HG03565 (cell line): ENCODE data around the gene FYN.
"Not testable (repeated sequence)": the region's sequence is repeated elsewhere in the genome, so short reads cannot be mapped to it uniquely, and the experiment has no call there.

Experiments
- ATAC-seq: cut with Tn5 transposase; IDR thresholded peaks from one replicate; pipeline ENCODE4 v1.9.1; 2021; ENCODE audit warnings: mild to moderate bottlenecking, moderate library complexity; ENCODE audit not compliant: unreplicated experiment

FYN gene

DNA sequence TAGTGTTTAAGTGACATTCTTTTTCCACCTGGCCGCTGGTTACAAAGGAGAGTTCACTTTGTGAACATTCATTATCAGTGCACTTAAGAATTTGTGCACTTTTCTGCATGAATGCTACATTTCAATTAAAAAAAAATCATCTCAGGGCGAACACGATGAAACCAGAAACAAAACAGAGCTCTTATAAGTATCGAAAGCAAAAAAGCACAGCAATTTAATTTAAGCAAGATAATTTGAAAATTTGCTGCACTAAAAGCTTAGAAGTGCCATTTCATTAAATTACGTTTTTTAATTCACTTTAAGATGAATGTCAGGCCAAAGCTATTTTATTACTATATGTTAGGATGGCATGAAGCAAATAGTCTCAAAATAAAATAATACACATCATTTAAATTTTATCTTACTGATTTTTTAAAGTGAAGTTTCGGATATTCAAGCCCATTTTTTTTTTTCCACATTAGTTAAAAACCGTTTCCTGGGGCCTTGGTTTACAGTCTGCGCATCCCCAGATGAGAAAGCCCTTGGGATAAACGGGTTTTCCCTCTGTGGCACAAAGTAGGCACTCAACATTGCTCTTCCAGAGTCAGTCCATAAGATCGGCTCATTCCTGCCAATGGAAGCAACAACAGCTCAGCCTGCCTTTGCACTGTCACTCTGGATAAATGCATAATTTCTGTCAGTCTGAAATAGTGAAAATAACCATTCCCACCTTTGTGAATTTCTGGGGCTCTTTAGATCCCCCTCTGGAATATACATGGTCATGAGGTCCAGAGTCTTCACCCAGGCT, 80.1 kb downstream of the FYN start:
- no peak for ATAC-seq

DNA sequence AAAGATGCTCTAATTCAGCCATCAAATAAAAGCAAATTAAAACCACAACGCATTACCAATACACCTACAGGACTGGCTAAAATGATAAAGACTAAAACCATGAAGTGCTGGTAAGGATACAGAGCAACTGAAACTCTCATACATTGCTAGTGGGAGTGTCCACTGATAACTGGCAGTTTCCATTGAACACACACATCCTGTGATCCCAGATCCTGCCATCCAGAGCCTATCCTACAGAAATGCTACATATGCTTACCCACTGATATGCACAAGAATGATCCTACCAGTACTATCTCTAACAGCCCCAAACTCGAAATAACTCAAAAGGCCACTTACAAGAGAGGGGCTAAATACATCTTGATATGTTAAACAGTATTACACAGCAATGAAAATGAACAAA, 81.0 kb downstream of the FYN start:
- no peak for ATAC-seq

DNA sequence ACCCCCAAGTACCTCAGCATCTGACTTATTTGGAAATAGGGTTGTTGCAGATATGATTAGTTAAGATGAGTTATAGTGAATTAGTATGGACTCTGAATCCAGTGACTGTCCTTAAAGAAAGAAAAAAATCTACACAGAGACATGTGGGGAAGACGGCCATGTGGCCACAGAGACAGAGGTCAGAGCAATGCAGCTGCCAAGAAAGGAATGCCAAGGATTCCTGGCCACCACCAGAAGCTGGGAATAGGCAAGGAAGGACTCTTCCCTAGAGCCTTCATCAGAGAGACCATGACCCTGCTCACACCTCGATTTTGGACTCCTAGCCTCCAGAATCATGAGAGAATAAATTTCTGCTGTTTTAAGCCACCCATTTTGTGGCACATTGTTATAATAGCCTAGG, 81.8 kb downstream of the FYN start:
- no peak for ATAC-seq

DNA sequence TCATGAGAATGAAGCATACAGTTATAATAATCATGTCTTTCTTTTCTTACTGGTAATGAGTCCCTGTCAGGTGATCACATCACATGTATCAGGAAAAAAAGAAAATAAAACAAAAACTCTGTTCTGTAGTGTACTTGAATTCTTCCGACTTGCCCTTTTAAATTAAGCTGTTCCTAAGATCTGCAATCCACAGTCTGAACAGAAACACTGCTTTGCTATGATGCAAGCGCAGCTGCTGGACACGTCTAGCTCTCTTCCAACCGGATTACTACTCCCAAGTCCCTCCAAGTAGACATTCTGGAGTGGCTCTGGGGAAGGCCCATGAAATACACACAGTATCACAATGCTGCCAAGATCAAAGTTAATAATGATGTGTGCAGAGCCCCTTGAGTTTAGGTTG, 83.7 kb downstream of the FYN start:
- no peak for ATAC-seq

DNA sequence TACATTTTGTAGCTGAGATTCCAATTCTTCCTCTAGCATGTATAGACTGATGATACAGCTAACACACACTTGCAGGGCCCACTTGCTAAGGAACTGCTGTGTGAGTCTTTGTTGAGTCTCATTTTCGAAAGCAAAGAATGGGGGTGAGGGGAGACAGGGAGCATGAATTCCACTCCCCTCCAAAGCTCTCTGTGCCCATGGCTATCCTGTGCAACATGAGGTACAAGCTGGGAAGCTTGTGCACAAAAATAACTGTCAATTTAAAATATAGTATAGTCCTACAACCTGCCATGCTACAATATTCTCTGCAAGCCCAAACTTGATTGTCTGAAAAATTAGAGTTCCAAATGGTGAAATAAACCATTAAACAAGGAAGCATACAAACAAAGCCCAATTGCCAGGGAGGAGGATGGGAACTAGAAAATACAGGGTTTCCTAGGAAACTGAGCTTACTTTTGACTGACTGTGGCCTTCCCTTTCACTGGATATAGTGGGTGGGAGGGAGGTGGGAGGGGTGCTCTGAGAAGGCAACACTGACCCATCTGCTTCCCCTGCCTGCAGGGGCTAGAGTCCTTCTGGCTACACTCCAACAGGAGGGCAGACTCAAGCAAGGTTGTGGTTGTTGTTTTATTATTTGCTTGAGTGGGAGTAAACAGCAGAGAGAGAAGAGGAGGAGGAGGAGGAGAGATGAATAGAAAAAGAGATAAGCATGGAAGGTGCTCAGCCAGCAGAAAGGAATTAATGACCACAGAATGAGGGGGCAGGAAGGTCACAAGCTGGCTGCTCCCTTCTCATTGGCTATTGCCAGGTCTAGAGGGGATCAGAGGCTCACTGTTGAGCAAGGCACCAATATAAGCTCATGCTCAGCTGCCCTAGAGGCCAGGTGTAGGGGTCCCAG, 84.6 kb downstream of the FYN start:
- no peak for ATAC-seq

DNA sequence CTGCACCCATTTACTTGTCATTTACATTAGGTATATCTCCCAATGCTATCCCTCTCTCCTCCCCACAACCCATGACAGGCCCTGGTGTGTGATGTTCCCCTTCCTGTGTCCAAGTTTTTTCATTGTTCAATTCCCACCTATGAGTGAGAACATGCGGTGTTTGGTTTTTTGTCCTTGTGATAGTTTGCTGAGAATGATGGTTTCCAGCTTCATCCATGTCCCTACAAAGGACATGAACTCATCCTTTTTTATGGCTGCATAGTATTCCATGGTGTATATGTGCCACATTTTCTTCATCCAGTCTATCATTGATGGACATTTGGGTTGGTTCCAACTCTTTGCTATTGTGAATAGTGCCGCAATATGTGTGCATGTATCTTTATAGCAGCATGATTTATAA, 87.1 kb downstream of the FYN start:
- not testable (repeated sequence) for ATAC-seq

DNA sequence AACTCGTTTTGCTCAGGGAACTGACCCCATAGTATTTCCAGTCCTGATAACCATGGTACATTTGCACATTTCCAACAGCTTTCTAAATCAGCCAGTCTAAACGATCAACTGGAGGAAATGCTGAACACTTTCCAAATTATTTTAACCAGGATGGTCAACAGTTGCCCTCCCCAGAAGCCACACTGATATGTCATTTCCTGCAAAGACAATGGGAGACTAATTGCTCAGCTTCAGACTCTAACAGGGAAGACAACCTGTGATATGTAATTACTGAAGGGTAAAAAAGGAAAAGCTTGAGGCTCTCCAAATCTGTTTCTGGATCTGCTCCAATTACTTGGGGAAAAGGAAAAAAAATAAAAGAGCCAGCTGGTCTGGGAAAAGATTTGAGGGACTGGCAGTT, 88.8 kb downstream of the FYN start:
- ATAC-seq, result no peak

DNA sequence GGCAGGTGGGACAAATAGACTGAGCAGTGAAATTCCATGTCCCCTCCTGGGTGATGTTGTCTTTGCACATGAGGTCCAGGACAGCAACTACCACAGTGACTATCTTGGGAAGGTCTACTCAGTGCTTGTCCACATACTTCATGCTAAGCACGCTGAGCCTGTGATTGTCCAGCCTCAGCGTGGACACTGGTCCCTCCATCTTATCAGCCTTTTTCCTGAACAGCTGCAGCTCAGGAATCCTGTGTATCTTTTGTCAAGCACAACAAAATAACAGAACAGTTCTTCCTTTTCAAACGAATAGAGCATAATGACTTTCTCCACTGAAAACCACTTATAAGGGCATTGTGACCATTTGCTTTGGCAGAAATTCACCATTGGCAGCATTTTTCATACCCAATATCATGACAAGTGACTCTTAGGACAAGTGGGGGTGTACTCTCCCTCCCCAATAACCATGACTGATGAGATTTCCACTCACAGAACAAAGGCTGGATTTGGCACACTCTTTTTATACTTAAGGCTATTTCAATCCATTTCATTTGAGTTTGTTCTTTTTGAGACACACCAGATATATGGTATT, 90.3 kb downstream of the FYN start:
- ATAC-seq, result no peak

DNA sequence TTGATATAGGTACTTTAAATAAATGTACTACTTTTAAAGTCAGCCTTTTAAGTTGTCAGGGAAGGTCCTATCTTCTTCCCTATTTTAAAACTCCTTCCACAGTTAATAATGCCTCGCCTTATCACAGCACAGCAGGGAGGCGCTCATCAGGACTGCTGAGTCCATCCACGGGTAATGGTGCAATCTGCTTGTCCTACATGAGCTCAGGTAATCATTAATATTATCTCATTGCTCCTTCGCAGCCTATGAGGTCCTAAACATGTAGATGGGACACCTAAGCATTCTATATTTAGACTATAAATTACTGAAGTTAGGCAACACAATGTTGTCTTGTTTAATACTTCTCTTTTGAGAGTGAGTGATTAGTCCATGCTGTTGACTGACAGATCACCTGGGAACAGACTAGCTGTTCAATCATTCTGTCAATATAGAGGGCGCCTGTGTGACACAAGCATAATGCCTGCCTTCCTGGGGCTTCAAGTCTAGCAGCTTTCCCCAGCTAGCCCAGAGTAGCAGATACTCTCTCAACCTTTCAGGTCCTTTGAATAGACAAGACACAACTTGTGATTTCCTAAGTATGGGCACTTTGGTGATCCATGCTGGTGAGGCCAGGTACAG, 91.0 kb downstream of the FYN start:
- no peak for ATAC-seq

DNA sequence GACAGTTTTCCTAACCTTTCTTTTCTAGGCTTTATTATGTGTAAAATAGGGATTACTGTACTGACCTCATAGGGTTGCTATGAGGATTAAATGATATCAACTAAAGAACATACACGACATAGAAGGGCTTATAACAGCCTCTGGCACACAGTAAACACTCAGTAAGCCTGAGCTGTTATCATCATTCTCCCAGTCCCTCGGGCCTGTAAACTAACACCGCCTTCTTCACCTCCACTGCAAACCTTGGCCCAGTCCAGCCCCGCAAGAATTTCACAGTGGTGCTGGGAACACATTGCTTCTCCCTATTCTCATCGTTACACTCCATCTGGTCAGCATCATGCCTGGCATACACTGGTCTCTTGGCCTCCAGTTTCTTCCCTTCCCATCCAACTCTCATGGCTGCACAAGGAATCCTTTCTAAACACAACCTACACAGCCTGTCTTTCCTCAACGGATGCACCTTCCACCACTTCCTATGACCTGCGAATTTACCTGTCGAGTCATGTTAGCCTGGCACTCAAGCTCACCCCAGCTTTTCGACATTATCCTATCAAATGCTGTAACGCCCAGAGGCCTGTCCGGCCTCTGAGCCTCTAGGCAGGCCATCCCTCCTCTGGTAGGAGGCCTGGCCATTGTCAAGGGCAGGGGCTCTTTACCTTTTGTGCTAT, 92.1 kb downstream of the FYN start:
- no peak for ATAC-seq

DNA sequence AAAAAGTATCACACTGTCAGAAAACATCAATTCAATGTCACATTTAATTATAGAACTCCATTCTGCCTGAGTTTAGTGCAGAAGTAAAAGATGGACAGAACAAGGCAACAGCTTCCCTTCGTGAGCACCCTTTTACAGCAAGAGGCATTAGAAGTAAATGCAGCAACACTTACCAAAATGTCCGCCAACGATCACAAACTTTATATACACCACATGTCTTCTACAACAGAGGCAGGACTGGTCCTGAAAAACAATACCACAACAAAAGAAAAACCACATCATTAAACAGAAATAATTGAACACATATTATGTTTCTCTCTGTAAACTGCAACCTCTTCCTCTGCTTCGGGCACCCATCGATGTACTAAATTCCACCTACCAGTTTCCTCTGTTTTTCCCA, 92.9 kb downstream of the FYN start:
- ATAC-seq, result no peak

DNA sequence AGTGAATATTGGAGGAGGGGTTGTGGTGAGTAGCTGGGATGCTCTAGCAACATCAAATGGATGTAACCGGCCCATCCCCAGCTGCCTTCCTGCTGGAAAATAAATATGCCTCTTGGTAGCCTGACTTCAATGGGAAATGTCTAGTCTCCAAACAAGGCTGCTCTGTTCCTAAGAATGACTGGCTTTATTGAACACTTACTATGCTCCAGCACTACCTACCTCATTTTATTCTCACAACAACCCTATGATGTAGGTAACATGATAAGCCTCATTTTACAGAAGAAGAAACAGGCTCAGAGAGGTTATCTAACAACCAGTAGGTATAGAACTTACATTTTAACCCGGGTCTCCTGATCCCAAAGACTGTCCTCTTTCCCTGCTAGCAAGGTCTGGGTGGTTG, 93.6 kb downstream of the FYN start:
- ATAC-seq, result no peak

DNA sequence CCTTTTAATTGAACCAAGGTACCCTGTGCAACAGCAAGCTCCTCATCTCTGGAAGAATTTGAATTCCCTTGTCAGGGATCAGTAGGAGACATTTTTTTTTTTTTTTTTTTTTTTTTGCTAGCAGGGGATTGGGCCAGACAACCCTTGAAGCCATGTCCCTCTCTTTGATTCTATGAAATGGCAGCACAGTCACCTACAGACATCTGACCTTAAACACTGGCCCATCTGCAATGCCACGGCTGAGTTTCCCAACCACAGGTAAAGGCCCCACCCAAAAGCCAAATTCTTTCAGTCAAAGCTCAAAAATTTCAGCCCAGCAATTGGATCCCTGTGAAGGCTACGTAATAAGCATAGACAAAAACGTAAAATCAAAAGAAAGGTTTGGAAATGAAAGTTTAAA, 94.2 kb downstream of the FYN start:
- no peak for ATAC-seq

DNA sequence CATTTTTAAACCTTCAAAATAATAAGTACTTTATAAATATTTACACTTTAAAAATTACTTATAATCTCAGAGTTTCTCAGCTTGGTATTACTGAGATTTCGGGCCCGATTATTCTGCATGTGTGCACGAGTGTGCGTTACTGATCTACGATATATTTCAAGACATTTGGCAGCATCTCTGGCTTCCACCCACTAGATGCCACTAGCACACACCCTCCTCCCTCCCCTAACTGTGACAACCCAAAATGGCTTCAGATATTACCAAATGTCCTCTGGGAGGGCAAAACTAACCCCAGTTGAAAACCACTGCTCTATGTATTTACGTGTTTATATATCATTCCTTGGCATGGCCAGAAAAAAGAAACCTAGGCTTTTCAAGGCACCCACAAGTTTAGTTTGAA, 95.9 kb downstream of the FYN start:
- ATAC-seq, result no peak

DNA sequence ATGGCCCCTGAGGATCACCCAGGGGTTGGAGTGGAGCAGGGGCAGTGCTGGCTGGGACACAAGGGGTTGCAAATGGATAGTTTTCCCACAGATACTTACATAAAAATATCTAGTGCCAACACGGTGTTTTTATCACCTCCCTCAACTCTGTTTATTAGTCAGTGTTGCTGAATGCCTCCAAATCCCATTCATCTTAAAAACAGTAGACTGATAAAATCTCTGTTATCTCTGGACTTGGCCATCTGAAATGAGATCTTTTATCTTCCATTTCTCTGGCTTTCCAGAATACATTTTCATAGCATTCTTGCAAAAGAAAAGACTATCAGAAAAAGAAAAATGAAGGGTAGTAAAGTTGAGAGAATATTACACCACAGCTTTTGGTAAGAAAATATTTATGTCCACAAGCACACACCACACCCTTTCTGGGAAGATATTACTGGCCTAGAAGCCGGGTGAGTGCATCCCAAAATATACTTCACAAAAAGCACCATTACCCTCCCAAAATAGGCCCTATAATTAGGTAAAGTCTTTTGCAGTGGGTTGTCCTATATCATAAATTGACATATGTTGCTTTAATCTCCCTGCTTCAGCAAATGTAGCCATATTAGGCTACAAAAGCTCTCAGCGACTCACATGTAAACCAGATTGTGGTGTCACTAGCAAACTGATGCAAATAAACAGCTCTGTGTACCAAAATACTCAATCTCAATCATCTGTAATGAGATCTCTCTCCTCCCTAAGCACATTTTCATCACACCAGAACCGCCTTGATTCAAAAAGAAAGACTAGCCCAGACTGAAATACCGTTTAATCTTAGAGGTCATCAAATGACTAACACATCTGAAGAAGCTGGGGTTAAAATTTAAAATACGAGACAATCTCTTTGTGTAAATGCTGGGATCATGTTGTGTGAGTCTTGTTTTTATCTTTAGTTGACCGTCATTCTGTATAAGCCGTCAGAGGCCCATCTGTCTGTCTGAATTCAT, 96.7 kb downstream of the FYN start:
- ATAC-seq, result no peak

DNA sequence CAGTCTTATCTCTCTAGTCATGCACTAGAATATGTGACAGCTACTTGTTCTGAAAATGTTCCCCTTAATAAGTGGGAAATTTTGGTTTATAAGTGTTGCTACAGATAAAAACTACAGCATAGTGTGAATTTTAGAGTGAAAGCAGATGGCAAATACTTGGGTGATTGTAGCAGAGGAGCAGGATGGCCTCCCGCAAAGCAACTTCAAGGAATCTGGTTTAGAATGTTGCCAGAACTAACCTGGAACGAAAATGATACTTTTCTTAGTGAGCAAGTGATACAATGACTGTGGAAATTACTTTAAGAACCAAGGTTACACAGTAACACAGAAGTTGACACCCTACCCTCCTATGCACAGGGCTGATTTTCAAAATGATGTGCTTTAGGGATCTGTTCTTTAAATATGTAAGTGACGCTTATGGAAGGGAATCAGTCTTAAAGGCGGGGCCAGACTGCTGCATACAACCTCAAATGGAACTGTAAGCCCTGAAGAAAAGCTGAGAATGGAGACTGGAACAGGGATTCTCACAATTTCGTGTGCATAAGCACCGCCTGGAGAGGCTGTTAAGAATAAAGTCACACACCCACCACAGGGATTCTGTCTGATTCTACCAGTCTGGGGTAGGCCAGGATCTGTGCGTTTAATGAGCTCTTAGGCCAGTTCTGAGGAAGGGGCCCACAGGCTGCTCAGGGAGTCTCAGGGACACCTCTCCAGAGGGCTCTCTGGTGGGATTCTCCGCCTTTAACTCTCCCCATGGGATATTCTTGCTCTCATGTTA, 97.9 kb downstream of the FYN start:
- no peak for ATAC-seq

DNA sequence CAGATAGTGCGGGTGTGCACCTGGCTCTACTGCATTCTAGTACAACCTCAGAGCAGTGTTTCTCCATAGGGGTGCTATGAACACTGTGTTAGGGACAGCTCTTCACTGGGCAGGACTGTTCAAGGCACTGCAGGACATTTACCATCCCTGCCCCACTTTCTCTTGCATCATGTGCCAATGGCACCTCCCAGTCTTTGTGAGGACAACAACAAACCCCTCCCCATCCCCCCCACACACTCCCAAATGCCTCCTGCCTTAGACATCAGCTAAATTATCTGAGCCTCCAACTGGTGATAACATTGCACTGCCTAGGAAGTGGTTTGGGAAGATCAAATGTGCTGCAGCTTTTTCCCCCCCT, 98.9 kb downstream of the FYN start:
- no peak for ATAC-seq

DNA sequence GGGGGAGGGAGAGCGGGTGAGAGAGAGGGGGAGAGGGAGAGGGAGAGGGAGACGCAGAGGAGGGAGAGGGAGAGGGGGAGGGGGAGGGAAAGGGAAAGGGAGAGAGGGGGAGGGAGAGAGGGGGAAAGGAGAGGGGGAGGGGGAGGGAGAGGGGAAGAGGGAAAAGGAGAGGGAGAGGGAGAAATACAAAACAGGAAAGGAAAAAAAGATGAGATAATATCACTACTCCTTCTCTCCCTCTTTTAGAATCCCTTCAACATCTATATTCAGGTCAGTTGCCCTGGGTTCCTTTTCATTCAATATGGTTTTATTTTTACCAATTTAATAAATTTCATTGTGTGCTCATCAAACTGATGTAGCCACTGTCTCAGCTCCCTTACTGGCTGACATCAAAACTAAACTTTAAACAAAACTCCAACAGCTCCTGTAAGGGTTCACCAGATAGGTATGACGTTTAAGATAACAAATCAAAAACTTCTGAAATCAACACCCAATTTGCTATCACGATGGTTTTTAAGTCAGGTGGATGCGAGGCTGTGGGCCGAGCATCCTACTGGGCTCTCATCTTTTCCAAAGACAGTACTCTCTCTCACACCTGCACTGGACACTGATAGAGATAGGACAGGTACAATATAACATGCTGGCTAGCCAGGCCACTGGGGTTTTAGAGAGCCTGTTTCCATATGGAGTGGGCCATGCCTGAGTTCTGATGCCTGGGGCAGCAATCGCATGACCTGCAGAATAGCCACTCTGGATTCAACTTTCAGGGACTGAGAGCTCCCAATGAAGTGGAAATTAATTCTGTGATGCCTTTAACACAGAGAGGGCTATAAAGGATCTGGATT, 99.5 kb downstream of the FYN start:
- no peak for ATAC-seq
